Measurements from ENCODE around the gene KCTD15.

Gene KCTD15

GRCh38 chr19:33796164-33796875, at the start of gene KCTD15:
TSS of gene KCTD15 (plus strand) at chr19:33796870. CDS start at chr19:33800455, 3,585 bp downstream.
- no peak for DNase-seq (ENCODE audit: low read depth)
- H3K4me3 ChIP-seq (ENCODE audit: low read length) = peak within 1 kb of the TSS; percentile 62
- TF ChIP-seq CTCF (conservative IDR thresholded peaks at IDR 0.05; ENCODE audit: low read depth, low read length) = no peak

DNA sequence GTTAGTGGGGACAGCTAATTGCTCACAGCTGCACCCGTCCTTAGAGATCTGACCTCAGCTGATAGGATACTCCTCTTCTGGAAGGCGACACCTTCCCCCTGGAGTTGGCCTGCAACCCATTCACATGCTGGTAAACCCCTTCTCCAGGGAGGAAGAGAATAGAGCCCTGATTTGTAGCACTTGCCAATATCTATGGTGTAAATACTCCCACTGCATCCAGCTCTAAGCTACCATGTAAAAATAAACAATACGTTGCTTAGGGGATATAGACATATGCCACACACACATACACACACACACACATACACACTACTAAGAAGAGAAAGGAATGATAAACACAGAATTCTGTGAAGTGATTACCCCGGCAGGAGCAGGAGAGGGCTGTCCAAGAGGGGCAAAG, 49.4 kb upstream of the KCTD15 start:
- DNase-seq (ENCODE audit: low read depth) = no peak
- H3K4me3 ChIP-seq (ENCODE audit: low read length) = no peak overlapping the region
- TF ChIP-seq CTCF (conservative IDR thresholded peaks at IDR 0.05; ENCODE audit: low read depth, low read length) = no peak

DNA sequence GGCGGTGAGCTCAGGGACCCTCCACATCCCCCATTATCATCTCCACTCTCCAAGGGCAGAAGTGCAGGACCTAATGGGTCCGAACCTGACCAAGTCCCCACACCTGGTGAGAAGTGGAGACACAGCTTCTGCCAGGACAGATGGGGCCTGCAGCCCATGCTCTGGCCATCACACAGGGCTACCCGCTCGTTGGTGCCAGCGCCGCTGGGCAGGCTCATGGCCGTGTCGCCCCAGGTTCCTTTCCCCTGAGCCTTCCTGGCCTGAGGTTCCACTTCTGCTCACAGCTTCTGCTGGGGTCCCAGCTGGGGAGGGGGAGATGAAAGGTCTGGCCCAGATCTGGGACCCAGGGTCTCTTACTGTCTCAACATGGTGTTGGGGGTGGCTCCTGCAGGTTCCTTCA, 48.4 kb upstream of the KCTD15 start:
- no peak for TF ChIP-seq CTCF (conservative IDR thresholded peaks at IDR 0.05; ENCODE audit: low read depth, low read length)
- no peak overlapping the region for H3K4me3 ChIP-seq (ENCODE audit: low read length)
- no peak for DNase-seq (ENCODE audit: low read depth)

- no peak for DNase-seq (ENCODE audit: low read depth)
- TF ChIP-seq CTCF (conservative IDR thresholded peaks at IDR 0.05; ENCODE audit: low read depth, low read length) = no peak
- no peak overlapping the region for H3K4me3 ChIP-seq (ENCODE audit: low read length)
These were observed 47.7 kb upstream of the KCTD15 start for GRCh38 chr19:33749016-33749415.

- DNase-seq (ENCODE audit: low read depth) = no peak
- no peak for TF ChIP-seq CTCF (conservative IDR thresholded peaks at IDR 0.05; ENCODE audit: low read depth, low read length)
- no peak overlapping the region for H3K4me3 ChIP-seq (ENCODE audit: low read length)
These were observed 47.0 kb upstream of the KCTD15 start for GRCh38 chr19:33749619-33750175.

- H3K4me3 ChIP-seq (ENCODE audit: low read length) = no peak overlapping the region
- TF ChIP-seq CTCF (conservative IDR thresholded peaks at IDR 0.05; ENCODE audit: low read depth, low read length) = no peak
- no peak for DNase-seq (ENCODE audit: low read depth)
These were observed 45.9 kb upstream of the KCTD15 start for GRCh38 chr19:33750587-33751435.
